K562 (cell line): ENCODE measurements around the gene PTPN1. TPM values are rescaled to one million over a fixed set of nuclear protein-coding genes. Genes with fewer than 3 reads are reported as not detected.
A peak's percentile ranks its signal among the peaks of the same experiment; 100 is the strongest.

ENCODE experiments used
- ATF7 ChIP-seq: fragments of 450-650 bp; IDR thresholded peaks from 2 replicates; pipeline ENCODE4 v1.7.1; 2014; ENCODE audit warnings: mild to moderate bottlenecking, moderate library complexity
- CC2D1A ChIP-seq: fragments of 450-650 bp; IDR thresholded peaks from 2 replicates; pipeline ENCODE4 v1.6.1; 2017; ENCODE audit warnings: mild to moderate bottlenecking
- LCOR ChIP-seq: sonication (generic); formaldehyde crosslinking; IDR thresholded peaks from 2 replicates; pipeline ENCODE4 v1.8.0; 2022; ENCODE audit warnings: mild to moderate bottlenecking, missing genetic modification reagents
- NFIC ChIP-seq: fragments of 450-650 bp; IDR thresholded peaks from 2 replicates; pipeline ENCODE4 v1.6.1; 2017; ENCODE audit warnings: mild to moderate bottlenecking, inconsistent platforms
- RHOXF2B ChIP-seq: fragments of 250-450 bp; sonication (Bioruptor Pico); conservative IDR thresholded peaks from 2 replicates; pipeline ENCODE4 v1.5.1; 2021
- RREB1 ChIP-seq: fragments of 250-450 bp; sonication (Bioruptor Pico); IDR thresholded peaks from 2 replicates; pipeline ENCODE4 v1.4.0; 2020
- SLC30A9 ChIP-seq: fragments of 250-450 bp; sonication (Bioruptor Pico); IDR thresholded peaks from 2 replicates; pipeline ENCODE4 v1.8.0; 2022; ENCODE audit warnings: mild to moderate bottlenecking, moderate library complexity
- TAF7 ChIP-seq: fragments of 450-650 bp; IDR thresholded peaks from 2 replicates; pipeline ENCODE4 v1.6.1; 2016; ENCODE audit warnings: missing genetic modification characterization, missing compliant biosample characterization
- THRB ChIP-seq: fragments of 450-650 bp; formaldehyde crosslinking; conservative IDR thresholded peaks from 2 replicates; pipeline ENCODE4 v1.4.0; 2022; ENCODE audit warnings: mild to moderate bottlenecking, missing genetic modification characterization
- ZNF561 ChIP-seq: fragments of 450-650 bp; formaldehyde crosslinking; conservative IDR thresholded peaks from 2 replicates; pipeline ENCODE4 v1.4.0; 2020; ENCODE audit warnings: mild to moderate bottlenecking, moderate library complexity
- ZNF717 ChIP-seq: fragments of 250-450 bp; sonication (Bioruptor Pico); IDR thresholded peaks from 2 replicates; pipeline ENCODE4 v1.5.0; 2021
- polyA plus RNA-seq, 8 experiments: library from polyadenylated mRNA; depleted of rRNA in 4 of 8; stranded (reverse) in 5 of 8; unstranded in 3 of 8; fragments of >200 nt; fragmentation: Nextera tagmentation in 2 of 8; fragmentation: Illumina TruSeq in 1 of 8; extraction: Ambion mirVana in 2 of 8; extraction: Trizol in 1 of 8; gene quantifications; 2 replicates each; pipeline versions ENCODE4 v1.2.1 to v1.2.3, GENCODE V29; 2011 to 2014; ENCODE audit warnings: inconsistent platforms in 1 of 8, missing spikeins in 1 of 8
- total RNA-seq, 7 experiments: library from RNA; depleted of rRNA in 6 of 7; stranded (reverse); fragments of >200 nt in 6 of 7; fragmentation: Illumina TruSeq in 2 of 7; extraction: Trizol in 2 of 7; gene quantifications; 2 replicates each; pipeline versions ENCODE4 v1.2.1 to v1.2.3, GENCODE V29; 2011 to 2021; ENCODE audit warnings: low replicate concordance in 1 of 7

Gene PTPN1
- total and polyA plus RNA-seq, 9 of the 15 experiments (the other 6 are each of a cell fraction or from before 2014, with no cell fraction given) = 11.0 to 85.3 (median 54.0) TPM

- TF ChIP-seq THRB (CRISPR knock-in tag) = no peak
- no peak for TF ChIP-seq ATF7
- TF ChIP-seq RREB1 = no peak
- TF ChIP-seq ZNF561 (CRISPR knock-in tag) = no peak
- TF ChIP-seq ZNF717 (CRISPR knock-in tag) = no peak
- TF ChIP-seq CC2D1A = no peak
- TF ChIP-seq TAF7 (tag) = no peak
- TF ChIP-seq SLC30A9 (CRISPR knock-in tag) = no peak
- TF ChIP-seq RHOXF2B (CRISPR knock-in tag) = no peak
- peak; percentile 35; the same call in 1 of the 2 replicates for TF ChIP-seq NFIC
- TF ChIP-seq LCOR = no peak
Measured at GRCh38 chr20:50477239-50477872, 32.8 kb upstream of the PTPN1 start (continued).
